Neural cell (in vitro differentiated cells): ENCODE results near the gene USP46.

Source experiments
- EP300 ChIP-seq: fragments of 450-650 bp; conservative IDR thresholded peaks from 2 replicates; pipeline ENCODE4 v1.6.1; 2014; ENCODE audit warnings: antibody characterized with exemption, mild to moderate bottlenecking, moderate library complexity; ENCODE audit not compliant: poor library complexity, severe bottlenecking
- EZH2 ChIP-seq: fragments of 200-600, 300-800 bp; shearing (Covaris generic), sonication (generic); IDR thresholded peaks from 2 replicates; pipeline ENCODE4 v1.6.1; 2014; ENCODE audit warnings: antibody characterized with exemption, low read length, borderline replicate concordance, mild to moderate bottlenecking; ENCODE audit not compliant: insufficient read depth, poor library complexity, severe bottlenecking
- POLR2AphosphoS5 ChIP-seq: IDR thresholded peaks from 2 replicates; pipeline ENCODE4 v1.6.1; 2012
- RAD21 ChIP-seq: fragments of 450-650 bp; conservative IDR thresholded peaks from 2 replicates; pipeline ENCODE4 v1.6.1; 2014; ENCODE audit warnings: antibody characterized with exemption, mild to moderate bottlenecking, moderate library complexity
- SMC3 ChIP-seq: fragments of 450-650 bp; conservative IDR thresholded peaks from 2 replicates; pipeline ENCODE4 v1.6.1; 2014; ENCODE audit warnings: antibody characterized with exemption, mild to moderate bottlenecking, moderate library complexity; ENCODE audit not compliant: poor library complexity
- TAF1 ChIP-seq: IDR thresholded peaks from 2 replicates; pipeline ENCODE4 v1.6.1; 2012; ENCODE audit warnings: low read depth
- TF ChIP-seq, protein P1 (sequence below): fragments of 450-650 bp; IDR thresholded peaks from 2 replicates; pipeline ENCODE4 v1.5.1; 2014; ENCODE audit warnings: antibody characterized with exemption, mild to moderate bottlenecking, moderate library complexity; ENCODE audit not compliant: poor library complexity, severe bottlenecking

DNA sequence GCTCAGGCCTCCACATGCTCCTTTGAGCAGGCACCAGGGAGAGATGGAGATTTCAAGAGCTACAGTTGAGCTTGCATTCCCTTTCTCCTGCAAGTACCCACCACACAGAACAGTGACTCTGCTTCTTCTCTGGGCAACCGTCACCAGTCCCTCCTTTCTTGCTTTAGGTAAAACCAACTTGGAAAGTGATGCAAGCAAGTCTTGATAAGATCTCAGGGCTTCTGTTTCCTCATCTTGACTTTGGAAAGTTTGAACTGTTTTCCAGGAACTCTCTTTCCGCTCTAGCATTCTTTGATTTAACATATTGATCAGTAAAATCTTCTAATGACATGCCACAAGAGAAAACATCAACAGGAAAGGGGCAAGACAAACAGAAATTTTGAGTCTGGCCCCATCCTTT, 73.7 kb downstream of the USP46 start:
- TF ChIP-seq, protein P1, sequence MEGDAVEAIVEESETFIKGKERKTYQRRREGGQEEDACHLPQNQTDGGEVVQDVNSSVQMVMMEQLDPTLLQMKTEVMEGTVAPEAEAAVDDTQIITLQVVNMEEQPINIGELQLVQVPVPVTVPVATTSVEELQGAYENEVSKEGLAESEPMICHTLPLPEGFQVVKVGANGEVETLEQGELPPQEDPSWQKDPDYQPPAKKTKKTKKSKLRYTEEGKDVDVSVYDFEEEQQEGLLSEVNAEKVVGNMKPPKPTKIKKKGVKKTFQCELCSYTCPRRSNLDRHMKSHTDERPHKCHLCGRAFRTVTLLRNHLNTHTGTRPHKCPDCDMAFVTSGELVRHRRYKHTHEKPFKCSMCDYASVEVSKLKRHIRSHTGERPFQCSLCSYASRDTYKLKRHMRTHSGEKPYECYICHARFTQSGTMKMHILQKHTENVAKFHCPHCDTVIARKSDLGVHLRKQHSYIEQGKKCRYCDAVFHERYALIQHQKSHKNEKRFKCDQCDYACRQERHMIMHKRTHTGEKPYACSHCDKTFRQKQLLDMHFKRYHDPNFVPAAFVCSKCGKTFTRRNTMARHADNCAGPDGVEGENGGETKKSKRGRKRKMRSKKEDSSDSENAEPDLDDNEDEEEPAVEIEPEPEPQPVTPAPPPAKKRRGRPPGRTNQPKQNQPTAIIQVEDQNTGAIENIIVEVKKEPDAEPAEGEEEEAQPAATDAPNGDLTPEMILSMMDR: no peak
- TF ChIP-seq TAF1 (no peak), EZH2 (no peak), EP300 (no peak), POLR2AphosphoS5 (no peak), SMC3 (no peak), RAD21 (no peak)
